ENCODE measurements around the gene DDX21. TPM values are rescaled to one million over a fixed set of nuclear protein-coding genes. Genes with fewer than 3 reads are reported as not detected.
A peak's percentile ranks its signal among the peaks of the same experiment; 100 is the strongest.

DDX21 gene
- total and polyA plus RNA-seq, 9 of the 15 experiments (the other 6 are each of a cell fraction or from before 2014, with no cell fraction given): 143 to 365 (median 281) TPM

DNA sequence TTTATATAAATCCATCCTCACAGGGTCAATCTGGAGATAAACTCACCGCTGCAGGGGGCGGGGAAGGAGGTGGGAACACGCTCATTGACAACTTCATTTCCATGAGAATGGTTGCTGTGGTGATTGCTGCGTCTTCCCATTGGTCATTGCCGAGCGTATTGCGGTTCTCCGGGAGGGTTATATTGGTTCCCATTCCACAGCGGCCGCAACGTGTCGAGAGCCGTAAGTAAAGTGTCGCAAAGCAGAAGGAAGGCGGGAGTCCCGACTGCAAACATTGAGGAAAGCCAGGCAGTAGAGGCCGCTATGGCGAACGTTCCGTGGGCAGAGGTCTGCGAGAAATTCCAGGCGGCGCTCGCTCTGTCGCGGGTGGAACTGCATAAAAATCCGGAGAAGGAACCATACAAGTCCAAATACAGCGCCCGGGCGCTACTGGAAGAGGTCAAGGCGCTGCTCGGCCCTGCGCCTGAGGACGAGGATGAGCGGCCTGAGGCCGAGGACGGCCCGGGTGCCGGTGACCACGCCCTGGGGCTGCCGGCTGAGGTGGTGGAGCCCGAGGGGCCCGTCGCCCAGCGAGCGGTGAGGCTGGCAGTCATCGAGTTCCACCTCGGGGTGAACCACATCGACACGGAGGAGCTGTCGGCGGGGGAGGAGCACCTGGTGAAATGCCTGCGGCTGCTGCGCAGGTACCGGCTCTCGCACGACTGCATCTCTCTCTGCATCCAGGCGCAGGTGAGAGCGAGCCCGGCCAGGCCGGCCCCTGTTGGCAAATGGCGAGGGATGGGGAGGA, 32.8 kb downstream of the DDX21 start, which contains the start of gene KIFBP (continued):
- TF ChIP-seq, protein P1, sequence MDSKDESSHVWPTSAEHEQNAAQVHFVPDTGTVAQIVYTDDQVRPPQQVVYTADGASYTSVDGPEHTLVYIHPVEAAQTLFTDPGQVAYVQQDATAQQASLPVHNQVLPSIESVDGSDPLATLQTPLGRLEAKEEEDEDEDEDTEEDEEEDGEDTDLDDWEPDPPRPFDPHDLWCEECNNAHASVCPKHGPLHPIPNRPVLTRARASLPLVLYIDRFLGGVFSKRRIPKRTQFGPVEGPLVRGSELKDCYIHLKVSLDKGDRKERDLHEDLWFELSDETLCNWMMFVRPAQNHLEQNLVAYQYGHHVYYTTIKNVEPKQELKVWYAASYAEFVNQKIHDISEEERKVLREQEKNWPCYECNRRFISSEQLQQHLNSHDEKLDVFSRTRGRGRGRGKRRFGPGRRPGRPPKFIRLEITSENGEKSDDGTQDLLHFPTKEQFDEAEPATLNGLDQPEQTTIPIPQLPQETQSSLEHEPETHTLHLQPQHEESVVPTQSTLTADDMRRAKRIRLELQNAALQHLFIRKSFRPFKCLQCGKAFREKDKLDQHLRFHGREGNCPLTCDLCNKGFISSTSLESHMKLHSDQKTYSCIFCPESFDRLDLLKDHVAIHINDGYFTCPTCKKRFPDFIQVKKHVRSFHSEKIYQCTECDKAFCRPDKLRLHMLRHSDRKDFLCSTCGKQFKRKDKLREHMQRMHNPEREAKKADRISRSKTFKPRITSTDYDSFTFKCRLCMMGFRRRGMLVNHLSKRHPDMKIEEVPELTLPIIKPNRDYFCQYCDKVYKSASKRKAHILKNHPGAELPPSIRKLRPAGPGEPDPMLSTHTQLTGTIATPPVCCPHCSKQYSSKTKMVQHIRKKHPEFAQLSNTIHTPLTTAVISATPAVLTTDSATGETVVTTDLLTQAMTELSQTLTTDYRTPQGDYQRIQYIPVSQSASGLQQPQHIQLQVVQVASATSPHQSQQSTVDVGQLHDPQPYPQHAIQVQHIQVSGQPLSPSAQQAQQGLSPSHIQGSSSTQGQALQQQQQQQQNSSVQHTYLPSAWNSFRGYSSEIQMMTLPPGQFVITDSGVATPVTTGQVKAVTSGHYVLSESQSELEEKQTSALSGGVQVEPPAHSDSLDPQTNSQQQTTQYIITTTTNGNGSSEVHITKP (IDR thresholded peaks at IDR 0.05; ENCODE audit: partially characterized antibody): peak; percentile 13
- TF ChIP-seq ZNF197 (CRISPR knock-in tag; IDR thresholded peaks at IDR 0.05; ENCODE audit: low read depth): no peak
- TF ChIP-seq, protein P2, sequence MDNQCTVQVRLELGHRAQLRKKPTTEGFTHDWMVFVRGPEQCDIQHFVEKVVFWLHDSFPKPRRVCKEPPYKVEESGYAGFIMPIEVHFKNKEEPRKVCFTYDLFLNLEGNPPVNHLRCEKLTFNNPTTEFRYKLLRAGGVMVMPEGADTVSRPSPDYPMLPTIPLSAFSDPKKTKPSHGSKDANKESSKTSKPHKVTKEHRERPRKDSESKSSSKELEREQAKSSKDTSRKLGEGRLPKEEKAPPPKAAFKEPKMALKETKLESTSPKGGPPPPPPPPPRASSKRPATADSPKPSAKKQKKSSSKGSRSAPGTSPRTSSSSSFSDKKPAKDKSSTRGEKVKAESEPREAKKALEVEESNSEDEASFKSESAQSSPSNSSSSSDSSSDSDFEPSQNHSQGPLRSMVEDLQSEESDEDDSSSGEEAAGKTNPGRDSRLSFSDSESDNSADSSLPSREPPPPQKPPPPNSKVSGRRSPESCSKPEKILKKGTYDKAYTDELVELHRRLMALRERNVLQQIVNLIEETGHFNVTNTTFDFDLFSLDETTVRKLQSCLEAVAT (IDR thresholded peaks at IDR 0.05): peak in 1 of 2 experiments; percentile 49; a peak in 1 of 4 replicates
- peak; percentile 64; the same call in 1 of the 2 replicates for TF ChIP-seq ZNF24 (IDR thresholded peaks at IDR 0.05)
- TF ChIP-seq CHD2 (IDR thresholded peaks at IDR 0.05; ENCODE audit: low read depth, low read length): peak; percentile 66
- peak; percentile 95 for TF ChIP-seq SMARCA4 (IDR thresholded peaks at IDR 0.05)
- peak; percentile 93 for TF ChIP-seq SMARCE1 (IDR thresholded peaks at IDR 0.05)
- TF ChIP-seq NELFE (IDR thresholded peaks at IDR 0.05; ENCODE audit: insufficient read depth, insufficient read length): no peak
- no peak for TF ChIP-seq POLR3G (IDR thresholded peaks at IDR 0.05; ENCODE audit: extremely low read depth, insufficient read length, insufficient replicate concordance)
- peak; percentile 80 for TF ChIP-seq PHF20 (IDR thresholded peaks at IDR 0.05; ENCODE audit: partially characterized antibody)
- TF ChIP-seq TCF7 (IDR thresholded peaks at IDR 0.05; ENCODE audit: borderline replicate concordance): 0 out of 2 replicates have a peak, but pooled peaks have one; percentile 29
- TF ChIP-seq ZNF174 (CRISPR knock-in tag; IDR thresholded peaks at IDR 0.05): no peak
- peak; percentile 49 for TF ChIP-seq NFIC (IDR thresholded peaks at IDR 0.05)
- TF ChIP-seq, protein P3, sequence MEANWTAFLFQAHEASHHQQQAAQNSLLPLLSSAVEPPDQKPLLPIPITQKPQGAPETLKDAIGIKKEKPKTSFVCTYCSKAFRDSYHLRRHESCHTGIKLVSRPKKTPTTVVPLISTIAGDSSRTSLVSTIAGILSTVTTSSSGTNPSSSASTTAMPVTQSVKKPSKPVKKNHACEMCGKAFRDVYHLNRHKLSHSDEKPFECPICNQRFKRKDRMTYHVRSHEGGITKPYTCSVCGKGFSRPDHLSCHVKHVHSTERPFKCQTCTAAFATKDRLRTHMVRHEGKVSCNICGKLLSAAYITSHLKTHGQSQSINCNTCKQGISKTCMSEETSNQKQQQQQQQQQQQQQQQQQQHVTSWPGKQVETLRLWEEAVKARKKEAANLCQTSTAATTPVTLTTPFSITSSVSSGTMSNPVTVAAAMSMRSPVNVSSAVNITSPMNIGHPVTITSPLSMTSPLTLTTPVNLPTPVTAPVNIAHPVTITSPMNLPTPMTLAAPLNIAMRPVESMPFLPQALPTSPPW (CRISPR knock-in tag; IDR thresholded peaks at IDR 0.05): peak; percentile 70
- TF ChIP-seq, protein P4, sequence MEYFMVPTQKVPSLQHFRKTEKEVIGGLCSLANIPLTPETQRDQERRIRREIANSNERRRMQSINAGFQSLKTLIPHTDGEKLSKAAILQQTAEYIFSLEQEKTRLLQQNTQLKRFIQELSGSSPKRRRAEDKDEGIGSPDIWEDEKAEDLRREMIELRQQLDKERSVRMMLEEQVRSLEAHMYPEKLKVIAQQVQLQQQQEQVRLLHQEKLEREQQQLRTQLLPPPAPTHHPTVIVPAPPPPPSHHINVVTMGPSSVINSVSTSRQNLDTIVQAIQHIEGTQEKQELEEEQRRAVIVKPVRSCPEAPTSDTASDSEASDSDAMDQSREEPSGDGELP (CRISPR knock-in tag; IDR thresholded peaks at IDR 0.05; ENCODE audit: borderline replicate concordance): peak; percentile 76; the same call in 1 of the 2 replicates
- TF ChIP-seq, protein P5, sequence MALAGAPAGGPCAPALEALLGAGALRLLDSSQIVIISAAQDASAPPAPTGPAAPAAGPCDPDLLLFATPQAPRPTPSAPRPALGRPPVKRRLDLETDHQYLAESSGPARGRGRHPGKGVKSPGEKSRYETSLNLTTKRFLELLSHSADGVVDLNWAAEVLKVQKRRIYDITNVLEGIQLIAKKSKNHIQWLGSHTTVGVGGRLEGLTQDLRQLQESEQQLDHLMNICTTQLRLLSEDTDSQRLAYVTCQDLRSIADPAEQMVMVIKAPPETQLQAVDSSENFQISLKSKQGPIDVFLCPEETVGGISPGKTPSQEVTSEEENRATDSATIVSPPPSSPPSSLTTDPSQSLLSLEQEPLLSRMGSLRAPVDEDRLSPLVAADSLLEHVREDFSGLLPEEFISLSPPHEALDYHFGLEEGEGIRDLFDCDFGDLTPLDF (CRISPR knock-in tag; IDR thresholded peaks at IDR 0.05): peak; percentile 62; the same call in 1 of the 2 replicates
- TF ChIP-seq SIN3A (IDR thresholded peaks at IDR 0.05; ENCODE audit: borderline replicate concordance in 2 of 2, control insufficient read depth in 1 of 2, low read depth in 2 of 2, low read length in 2 of 2): peak; percentile 51 to 63; a peak in 2 of 4 replicates
- TF ChIP-seq NBN (IDR thresholded peaks at IDR 0.05; ENCODE audit: low read depth): peak; percentile 94
- no peak for TF ChIP-seq FUS (optimal IDR thresholded peaks at IDR 0.05; ENCODE audit: low read depth, low read length)

Data from K562 (cell line).